Panc1 (cell line): ENCODE results near the gene MLPH. TPM values are rescaled to one million over a fixed set of nuclear protein-coding genes. Genes with fewer than 3 reads are reported as not detected.

ENCODE experiments used
- ATAC-seq: fragments of 200-7000 bp; cut with Tn5 transposase; 2 replicates; pipeline ENCODE4 v1.9.1; 2020; ENCODE audit warnings: mild to moderate bottlenecking, moderate library complexity
- BruUV-seq: library from RNA; stranded (reverse); fragments of 400-500 nt; replicated peaks from 2 replicates; lab custom pipeline; 2021; lab: Mats Ljungman, UMichigan
- CTCF ChIA-PET: fragments of 300-600 bp; sonication (Branson Sonifier 250); formaldehyde crosslinking; loops from one replicate; lab custom pipeline; 2022; ENCODE audit warnings: antibody characterized with exemption; lab: Charles Lee
- POLR2A ChIA-PET: fragments of 300-600 bp; sonication (Branson Sonifier 250); formaldehyde crosslinking; loops from one replicate; lab custom pipeline; 2022; ENCODE audit warnings: antibody characterized with exemption; lab: Charles Lee
- DNase-seq: peaks from one replicate; pipeline ENCODE4 v3.0.0-alpha.2; 2010; ENCODE audit warnings: low read depth, low spot score
- H3K27ac ChIP-seq: 2 replicates; pipeline ENCODE4 v1.5.1; 2011; ENCODE audit warnings: mild to moderate bottlenecking, low read length, inconsistent platforms
- H3K27me3 ChIP-seq: fragments of 200-500 bp; sonication (Bioruptor generic); 2 replicates; pipeline ENCODE4 v1.6.0; 2014; ENCODE audit warnings: low read length, inconsistent platforms; ENCODE audit not compliant: control insufficient read depth, insufficient read depth
- H3K36me3 ChIP-seq: fragments of 200-500 bp; sonication (Bioruptor generic); 2 replicates; pipeline ENCODE4 v1.5.1; 2014; ENCODE audit warnings: inconsistent platforms, mild to moderate bottlenecking, low read length, moderate library complexity; ENCODE audit not compliant: control insufficient read depth, insufficient read depth
- H3K4me1 ChIP-seq: 2 replicates; pipeline ENCODE4 v1.5.1; 2011; ENCODE audit warnings: inconsistent platforms, mild to moderate bottlenecking, low read length, moderate library complexity; ENCODE audit not compliant: control insufficient read depth, insufficient read depth
- H3K4me3 ChIP-seq, 2 experiments: 2 replicates each; pipeline ENCODE4 v1.5.1; 2011 to 2012; ENCODE audit warnings: low read depth in 2 of 2, low read length in 2 of 2, mild to moderate bottlenecking in 2 of 2, inconsistent platforms in 1 of 2, moderate library complexity in 1 of 2
- H3K9me3 ChIP-seq: fragments of 200-500 bp; sonication (Bioruptor generic); 2 replicates; pipeline ENCODE4 v1.5.1; 2014; ENCODE audit warnings: low read depth, mild to moderate bottlenecking, inconsistent platforms, low read length, moderate library complexity; ENCODE audit not compliant: control insufficient read depth, insufficient read depth
- POLR2AphosphoS5 ChIP-seq: IDR thresholded peaks from 2 replicates; pipeline ENCODE4 v1.6.1; 2012; ENCODE audit warnings: mild to moderate bottlenecking, low read depth, low read length, moderate library complexity
- SIN3A ChIP-seq: IDR thresholded peaks from 2 replicates; pipeline ENCODE4 v1.6.1; 2012; ENCODE audit warnings: low read depth, mild to moderate bottlenecking, low read length, moderate library complexity, borderline replicate concordance; ENCODE audit not compliant: insufficient read depth
- TCF7L2 ChIP-seq: IDR thresholded peaks from 2 replicates; pipeline ENCODE4 v1.6.1; 2011; ENCODE audit warnings: mild to moderate bottlenecking, low read depth, low read length, inconsistent platforms
- in situ Hi-C: cut with HindIII; loops from 2 replicates; pipeline ENCODE4 v1.10.0; 2016; ENCODE audit warnings: low sequenced_read_pairs, low pct_unique_long_range_greater_than_20kb
- intact Hi-C: fragments of 100-400 bp; cut with micrococcal nuclease; formaldehyde crosslinking; loops from one replicate; pipeline ENCODE4 v1.10.0; 2022; ENCODE audit not compliant: unreplicated experiment
- total RNA-seq: library from RNA; stranded (reverse); gene quantifications from one replicate; pipeline ENCODE4 v1.2.1, GENCODE V29; 2021; ENCODE audit not compliant: unreplicated experiment
- TF ChIP-seq, protein P1 (sequence below): fragments of 450-650 bp; IDR thresholded peaks from 2 replicates; pipeline ENCODE4 v1.5.1; 2017; ENCODE audit warnings: mild to moderate bottlenecking
- TF ChIP-seq, protein P2 (sequence below), 2 experiments: IDR thresholded peaks; 2 replicates each; pipeline ENCODE4 v1.6.1; 2011 to 2012; ENCODE audit warnings: low read depth in 2 of 2, control low read depth in 1 of 2, low read length in 1 of 2, mild to moderate bottlenecking in 1 of 2, moderate library complexity in 1 of 2; ENCODE audit not compliant: insufficient read depth in 1 of 2

Gene MLPH
- total RNA-seq, 1 experiment from 2014 or later, result 60.2 TPM

DNA sequence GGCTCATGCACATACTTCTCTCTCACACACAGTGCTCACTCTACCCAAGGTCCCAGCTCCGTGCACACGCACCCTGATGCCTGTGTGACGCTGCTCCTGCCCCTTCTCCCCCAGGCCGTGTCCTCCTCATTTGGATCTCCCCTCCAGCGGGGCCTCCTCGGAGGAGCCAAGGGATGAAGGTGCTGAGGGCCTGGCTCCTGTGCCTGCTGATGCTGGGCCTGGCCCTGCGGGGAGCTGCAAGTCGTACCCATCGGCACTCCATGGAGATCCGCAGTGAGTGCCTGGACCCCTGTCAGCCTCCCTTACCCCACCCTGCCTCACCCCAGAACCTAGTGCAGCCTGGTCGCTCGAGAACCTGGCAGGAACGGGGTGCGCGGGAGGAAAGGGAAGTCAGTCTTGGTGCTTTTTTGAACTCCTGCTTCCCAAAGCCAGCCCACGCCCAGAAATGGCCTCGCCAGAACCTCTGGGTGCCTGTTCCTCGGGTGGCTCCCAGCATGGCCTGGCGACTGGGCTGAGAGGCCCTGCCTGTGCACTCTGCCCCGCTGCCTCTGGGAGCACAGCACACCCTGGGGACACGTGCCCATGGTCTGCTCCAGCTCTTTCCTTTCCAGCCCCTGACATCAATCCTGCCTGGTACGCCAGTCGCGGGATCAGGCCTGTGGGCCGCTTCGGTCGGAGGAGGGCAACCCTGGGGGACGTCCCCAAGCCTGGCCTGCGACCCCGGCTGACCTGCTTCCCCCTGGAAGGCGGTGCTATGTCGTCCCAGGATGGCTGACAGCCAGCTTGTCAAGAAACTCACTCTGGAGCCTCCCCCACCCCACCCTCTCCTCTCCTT is 79.6 kb downstream of the MLPH start, which contains the start of gene PRLH:
Gene PRLH, plus strand, starts transcription at position 174 of the 835 bp plus-strand sequence. Its CDS starts 0 bp downstream, at position 174.
- 0 out of 2 replicates have a peak, but pooled peaks have one; percentile 33 for ATAC-seq
- in situ Hi-C loops, result no loop called here
- CTCF ChIA-PET, result no interaction called here

DNA sequence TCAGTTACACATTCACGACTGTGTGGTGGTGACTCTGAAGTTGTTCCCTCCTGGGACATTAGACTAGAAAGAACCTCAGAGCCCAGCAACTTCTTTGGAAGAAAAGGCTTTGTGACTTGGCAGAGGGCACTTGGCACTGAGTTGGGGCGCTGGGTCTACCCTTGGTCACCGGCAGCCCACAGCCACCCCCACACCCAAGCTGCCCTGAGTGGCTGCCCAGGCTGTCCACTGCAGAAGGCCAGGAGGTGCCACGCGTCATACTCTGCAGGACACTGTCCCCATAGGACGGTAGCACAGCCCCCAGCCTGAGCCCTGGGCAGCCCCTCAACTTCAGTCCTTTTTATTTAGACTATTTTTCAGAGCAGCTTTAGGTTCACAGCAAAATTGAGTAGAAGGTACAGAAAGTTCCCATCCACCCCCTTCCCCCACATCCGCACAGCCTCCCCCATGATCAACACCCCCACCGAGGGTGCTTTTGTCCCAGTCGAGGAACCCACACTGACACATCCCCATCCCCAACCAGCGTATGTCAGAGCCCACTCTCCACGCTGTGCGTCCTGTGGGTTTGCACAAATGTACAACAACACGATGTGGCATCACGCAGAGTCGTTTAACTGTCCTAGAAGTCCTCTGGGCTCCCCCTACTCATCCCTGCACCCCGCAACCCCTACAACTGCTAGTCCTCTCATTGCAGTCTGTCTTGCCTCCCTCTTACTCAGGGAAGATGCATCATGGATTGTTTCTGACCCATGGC is 80.4 kb downstream of the MLPH start:
- intact Hi-C loops (no loop called here), in situ Hi-C loops (no loop called here)
- no peaks in the 10 kb centered on the region for H3K9me3 ChIP-seq
- no peak for TF ChIP-seq TCF7L2
- ChIA-PET POLR2A (no interaction called here), CTCF (no interaction called here)
- H3K27me3 ChIP-seq, result no peaks in the 10 kb centered on the region
- H3K36me3 ChIP-seq, result no peaks in the 10 kb centered on the region
- H3K4me3 ChIP-seq, result no peak overlapping the region
- H3K4me1 ChIP-seq, result peaks cover 5% of the 10 kb centered on the region
- no TSS peak for BruUV-seq
- ATAC-seq, result no peak
- H3K27ac ChIP-seq, result no peak overlapping the region
- DNase-seq, result no peak

More for the DNA sequence above, 79.6 kb downstream of the MLPH start, which contains the start of gene PRLH:
- H3K27ac ChIP-seq, result no peak within 1 kb of the TSS
- no peaks in the 10 kb centered on the region for H3K4me1 ChIP-seq
- no TSS peak for BruUV-seq
- H3K9me3 ChIP-seq, result no peaks in the 10 kb centered on the region
- POLR2A ChIA-PET, result no interaction called here
- intact Hi-C loops, result no loop called here
- TF ChIP-seq, protein P1, sequence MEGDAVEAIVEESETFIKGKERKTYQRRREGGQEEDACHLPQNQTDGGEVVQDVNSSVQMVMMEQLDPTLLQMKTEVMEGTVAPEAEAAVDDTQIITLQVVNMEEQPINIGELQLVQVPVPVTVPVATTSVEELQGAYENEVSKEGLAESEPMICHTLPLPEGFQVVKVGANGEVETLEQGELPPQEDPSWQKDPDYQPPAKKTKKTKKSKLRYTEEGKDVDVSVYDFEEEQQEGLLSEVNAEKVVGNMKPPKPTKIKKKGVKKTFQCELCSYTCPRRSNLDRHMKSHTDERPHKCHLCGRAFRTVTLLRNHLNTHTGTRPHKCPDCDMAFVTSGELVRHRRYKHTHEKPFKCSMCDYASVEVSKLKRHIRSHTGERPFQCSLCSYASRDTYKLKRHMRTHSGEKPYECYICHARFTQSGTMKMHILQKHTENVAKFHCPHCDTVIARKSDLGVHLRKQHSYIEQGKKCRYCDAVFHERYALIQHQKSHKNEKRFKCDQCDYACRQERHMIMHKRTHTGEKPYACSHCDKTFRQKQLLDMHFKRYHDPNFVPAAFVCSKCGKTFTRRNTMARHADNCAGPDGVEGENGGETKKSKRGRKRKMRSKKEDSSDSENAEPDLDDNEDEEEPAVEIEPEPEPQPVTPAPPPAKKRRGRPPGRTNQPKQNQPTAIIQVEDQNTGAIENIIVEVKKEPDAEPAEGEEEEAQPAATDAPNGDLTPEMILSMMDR, result no peak
- TF ChIP-seq POLR2AphosphoS5 (no peak), SIN3A (no peak), TCF7L2 (no peak)
- TF ChIP-seq, protein P2, sequence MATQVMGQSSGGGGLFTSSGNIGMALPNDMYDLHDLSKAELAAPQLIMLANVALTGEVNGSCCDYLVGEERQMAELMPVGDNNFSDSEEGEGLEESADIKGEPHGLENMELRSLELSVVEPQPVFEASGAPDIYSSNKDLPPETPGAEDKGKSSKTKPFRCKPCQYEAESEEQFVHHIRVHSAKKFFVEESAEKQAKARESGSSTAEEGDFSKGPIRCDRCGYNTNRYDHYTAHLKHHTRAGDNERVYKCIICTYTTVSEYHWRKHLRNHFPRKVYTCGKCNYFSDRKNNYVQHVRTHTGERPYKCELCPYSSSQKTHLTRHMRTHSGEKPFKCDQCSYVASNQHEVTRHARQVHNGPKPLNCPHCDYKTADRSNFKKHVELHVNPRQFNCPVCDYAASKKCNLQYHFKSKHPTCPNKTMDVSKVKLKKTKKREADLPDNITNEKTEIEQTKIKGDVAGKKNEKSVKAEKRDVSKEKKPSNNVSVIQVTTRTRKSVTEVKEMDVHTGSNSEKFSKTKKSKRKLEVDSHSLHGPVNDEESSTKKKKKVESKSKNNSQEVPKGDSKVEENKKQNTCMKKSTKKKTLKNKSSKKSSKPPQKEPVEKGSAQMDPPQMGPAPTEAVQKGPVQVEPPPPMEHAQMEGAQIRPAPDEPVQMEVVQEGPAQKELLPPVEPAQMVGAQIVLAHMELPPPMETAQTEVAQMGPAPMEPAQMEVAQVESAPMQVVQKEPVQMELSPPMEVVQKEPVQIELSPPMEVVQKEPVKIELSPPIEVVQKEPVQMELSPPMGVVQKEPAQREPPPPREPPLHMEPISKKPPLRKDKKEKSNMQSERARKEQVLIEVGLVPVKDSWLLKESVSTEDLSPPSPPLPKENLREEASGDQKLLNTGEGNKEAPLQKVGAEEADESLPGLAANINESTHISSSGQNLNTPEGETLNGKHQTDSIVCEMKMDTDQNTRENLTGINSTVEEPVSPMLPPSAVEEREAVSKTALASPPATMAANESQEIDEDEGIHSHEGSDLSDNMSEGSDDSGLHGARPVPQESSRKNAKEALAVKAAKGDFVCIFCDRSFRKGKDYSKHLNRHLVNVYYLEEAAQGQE (IDR thresholded peaks at IDR 0.05; ENCODE audit: insufficient read depth in 1 of 2, low read depth in 2 of 2, low read length in 1 of 2), result no peak
- H3K27me3 ChIP-seq, result no peaks in the 10 kb centered on the region
- no peaks in the 10 kb centered on the region for H3K36me3 ChIP-seq
- no peak for DNase-seq
- no peak within 1 kb of the TSS for H3K4me3 ChIP-seq
